GM03348 (cell line): ENCODE data around the gene RNF212.

Experiments used
- DNase-seq: peaks from one replicate; pipeline ENCODE4 v3.0.0; 2012; ENCODE audit warnings: low spot score

RNF212 gene

DNA sequence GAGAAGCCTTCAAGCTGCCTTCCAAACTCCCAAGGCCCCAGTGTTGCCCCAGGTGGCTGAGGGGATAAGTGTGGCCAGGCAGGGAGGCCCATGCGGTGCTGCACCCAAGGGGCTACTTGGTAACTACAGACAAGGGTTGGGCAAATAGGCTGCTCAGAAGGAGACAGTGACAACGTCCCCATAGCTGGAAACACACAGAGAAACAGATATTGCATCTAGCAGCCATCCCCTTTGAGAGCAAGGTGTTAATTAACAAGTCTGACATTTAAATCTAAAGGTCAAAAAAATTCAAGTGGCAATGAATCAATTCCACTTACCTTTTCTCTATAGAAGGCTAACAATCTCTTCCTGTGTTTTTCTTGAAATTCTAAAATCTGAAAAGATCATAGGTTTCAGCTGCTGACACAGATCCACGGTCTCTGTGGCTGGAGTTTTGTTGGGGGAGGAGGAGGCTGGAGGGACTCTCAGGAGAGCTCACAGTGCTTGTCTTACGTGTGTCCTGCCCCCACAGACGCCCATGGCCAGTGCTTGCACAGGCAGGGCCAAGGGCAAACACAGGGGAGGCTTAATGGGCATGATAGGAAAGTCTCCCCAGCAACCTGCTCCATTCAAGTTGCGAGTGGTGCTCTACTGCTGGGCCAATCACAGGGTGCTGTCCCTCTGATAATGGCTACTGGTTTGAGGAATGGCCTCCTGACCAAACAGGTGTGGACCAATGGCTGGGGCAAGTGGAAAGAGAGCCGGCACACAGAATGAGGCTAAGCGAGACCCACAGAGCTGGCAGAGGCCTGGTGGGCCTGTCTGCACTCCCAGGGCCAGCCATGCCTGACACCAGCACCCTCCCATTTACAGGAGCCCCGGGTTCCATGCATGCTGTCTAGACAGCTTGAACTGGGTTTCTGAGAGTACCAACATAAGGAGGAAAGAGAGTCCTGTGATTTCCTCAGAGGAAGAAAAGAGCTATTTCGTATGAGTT, 22.6 kb downstream of the RNF212 start:
- no peak for DNase-seq

DNA sequence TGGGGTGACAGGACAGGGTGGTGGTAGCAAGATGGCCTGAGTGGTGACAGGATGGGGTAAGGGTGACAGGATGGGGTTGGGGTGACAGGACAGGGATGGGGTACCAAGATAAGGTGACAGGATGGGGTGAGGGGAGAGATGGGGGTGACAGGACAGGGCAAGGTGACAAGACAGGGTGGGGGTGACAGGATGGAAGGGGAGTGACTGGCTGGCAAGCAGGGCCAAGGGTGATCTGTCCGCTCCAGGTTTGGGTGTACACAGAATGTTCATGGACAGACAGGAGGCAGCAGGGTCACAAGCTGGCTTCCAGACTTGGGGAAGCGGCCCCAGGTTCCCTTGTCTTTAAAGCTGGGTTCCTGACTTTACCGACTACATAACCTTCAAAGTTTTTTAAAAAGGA, 23.3 kb downstream of the RNF212 start:
- no peak for DNase-seq

DNA sequence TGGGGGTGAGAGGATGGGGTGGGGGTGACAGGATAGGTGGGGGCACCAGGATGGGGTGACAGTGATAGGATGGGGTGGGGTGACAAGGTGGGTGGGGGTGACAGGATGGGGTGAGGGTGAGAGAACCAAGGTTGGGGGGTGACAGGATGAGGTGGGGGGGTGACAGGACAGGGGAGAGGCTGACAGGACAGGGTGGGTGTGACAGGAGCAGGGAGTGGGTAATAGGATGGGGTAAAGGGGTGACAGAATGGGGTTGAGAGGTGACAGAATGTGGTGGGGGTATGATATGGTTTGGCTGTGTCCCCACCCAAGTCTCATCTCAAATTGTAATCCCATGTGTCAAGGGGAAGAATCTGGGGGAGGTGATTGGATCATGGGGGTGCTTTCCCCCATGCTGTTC, 26.0 kb downstream of the RNF212 start:
- no peak for DNase-seq

DNA sequence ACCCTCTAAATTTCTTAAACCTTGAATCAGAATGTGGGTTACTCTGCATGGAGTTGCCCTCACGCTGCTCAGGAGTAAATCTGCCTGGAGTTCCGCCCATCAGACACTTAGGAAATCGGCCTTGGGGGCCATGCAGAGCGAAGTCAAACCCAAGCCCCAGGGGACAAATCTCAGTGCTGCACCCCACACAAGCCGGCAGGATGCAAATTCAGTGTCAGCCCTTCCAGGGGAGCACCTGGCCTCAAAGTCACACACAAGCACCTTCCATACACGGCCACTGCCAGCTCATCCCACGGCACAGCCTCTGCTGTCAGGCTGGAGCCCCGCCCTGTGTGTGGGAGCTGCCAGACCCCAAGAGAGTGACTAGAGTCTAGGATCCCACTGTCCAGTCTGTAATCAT, 27.4 kb downstream of the RNF212 start:
- DNase-seq, result no peak

DNA sequence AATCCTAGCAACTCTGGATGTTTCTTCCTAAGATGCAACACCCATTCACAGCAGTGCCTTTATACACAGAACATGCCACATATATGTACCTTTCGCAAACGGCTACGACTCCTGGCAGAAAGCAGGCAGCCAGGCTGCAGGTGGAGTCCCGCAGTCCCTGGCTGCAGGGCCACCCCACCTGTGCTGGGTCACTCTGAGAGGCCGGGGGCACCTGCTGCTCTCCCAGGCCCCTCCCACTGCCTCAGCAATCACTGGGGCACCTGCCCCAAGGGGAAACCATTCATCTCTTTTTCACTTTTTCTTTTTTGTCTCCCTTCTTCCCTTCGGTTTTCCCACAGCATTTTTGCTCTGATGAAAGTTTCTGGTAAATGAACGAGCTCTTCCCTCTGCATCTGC, 28.0 kb downstream of the RNF212 start:
- no peak for DNase-seq

DNA sequence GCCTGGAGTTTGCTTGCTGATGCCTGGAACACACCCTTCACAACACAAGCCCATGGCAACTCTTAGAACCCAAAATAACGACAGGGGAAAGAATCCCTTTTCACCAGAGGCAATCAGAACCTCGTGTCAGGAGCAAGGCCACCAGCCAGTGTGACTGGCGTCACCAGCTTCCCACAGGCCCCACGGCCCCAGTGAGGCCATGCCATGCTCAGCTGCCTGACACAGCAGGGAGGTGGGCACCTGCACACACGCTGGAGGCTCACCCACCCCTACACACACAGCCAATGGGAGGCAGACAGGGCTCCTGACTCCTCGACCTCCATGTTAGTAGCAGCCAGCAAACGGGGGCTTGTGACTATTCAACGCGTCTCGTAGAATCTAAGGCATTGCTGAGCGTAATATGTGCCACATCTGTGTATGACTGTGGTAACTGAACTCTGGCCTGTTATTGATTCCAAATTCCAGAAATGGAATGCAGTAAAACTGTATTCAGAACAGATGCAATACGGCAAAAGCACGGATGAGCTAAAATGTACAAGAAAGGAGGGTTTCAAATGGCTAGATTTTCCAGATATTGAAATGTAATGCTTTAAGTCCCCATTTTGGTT, 28.5 kb downstream of the RNF212 start:
- no peak for DNase-seq

DNA sequence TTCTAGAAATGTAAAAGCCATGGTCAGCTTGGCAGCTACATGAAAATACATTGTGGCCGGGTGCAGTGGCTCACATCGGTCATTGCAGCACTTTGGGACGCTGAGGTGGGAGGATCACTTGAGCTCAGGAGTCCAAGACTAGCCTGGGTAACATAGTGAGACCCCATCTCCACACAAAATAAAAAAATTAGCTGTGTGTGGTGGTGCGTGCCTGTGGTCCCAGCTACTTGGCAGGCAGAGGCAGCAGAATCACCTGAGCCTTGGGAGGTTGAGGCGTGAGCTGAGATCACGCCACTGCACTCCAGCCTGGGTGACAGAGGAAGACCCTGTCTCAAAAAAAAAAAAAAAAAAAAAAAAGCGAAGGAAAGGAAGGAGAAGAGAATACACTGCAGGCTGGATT, 29.0 kb downstream of the RNF212 start:
- DNase-seq, result no peak

DNA sequence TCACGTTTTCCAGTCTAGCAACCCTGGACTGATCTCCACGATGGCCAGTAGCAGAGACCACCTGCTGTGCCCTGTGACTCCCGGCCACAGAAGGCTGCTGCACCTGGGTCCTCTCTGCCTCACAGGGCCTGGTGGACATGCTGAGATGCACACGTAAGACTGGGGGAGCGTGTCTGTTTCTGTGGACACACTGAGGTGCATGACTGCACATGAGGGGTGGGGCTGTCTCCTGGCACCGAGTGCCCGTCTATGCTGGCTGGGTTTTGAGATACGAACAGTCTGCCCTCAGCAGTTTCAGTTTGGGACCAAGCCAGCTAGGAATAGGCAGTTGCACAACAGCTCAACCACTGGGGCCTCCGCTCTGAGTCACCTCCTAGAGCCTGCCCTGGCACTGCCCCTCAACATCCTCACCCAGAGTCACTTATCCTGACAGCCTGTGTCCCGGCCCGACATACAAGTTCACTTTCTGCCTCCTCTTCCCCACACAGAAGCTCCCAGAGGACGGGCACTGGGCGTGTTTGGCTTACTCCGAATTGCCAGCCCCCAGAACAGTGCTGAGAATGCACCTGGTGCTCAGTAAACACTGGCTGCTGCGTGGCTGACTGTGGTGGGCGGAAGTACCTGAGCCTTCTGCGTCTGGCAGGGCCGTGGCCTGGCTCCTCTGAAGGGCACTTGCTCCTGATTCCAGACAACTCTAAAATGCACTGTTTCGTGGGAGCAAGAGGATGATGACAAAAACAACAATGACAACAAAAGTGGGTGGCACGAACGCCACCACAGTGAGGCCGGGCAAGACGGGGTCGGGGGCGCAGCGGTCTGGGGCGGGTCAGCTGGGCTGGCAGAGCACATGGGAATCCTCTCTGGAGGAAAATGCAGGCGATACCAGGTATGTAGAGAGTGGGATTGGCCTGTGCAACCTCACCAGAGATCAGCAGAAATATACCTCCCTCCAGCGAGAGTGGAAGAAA, 30.9 kb downstream of the RNF212 start:
- peak; percentile 93 for DNase-seq

DNA sequence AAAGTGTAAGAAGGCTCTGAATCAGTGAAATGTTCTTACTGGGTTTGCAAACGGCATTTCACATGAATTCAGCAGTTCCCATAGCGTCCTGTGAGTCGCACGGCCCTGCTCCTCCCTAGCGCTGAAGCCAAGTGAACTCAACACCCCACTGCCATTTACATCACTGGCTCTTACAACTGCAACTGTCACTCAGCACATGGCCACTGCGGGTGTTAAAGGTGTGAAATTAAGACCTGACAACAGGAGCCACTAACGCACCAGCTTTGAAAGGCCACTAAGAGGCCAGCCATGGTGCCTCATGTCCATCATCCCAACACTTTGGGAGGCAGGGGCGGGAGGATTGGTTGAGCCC, 31.7 kb downstream of the RNF212 start:
- DNase-seq, result no peak

DNA sequence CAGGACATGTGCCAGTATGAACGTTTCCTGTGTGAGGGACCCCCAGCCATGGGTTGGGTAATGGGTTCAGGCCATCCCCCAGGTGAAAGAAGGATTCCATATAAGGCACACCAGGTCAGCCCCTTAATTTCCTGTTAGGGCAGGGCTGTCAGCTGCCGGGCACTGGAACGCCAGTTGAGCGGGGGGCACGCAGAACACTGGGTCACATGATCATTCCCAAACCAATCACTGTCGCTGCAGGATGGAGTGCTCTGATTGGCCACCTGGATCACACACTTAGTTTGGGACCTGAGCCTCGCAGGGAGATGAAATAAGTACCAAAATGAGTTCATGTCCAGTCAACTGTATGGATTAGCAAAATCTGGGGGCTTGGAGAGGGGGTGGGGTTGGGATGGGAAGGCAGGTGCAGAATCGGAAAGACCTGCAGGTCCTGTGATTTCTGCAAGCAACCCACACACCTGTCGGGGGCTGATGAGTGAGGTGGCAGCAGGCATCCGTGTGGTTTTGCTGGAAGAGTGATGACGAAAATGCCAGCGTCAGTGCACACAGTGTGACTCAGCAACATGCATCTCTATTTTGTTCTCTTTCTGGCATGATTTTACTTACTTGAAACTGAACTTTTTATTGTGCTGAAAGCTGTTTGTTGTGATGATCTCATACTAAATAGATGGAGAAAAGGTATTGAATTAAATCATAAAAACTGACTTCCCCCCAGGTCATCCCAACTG, 32.2 kb downstream of the RNF212 start:
- DNase-seq, result no peak

DNA sequence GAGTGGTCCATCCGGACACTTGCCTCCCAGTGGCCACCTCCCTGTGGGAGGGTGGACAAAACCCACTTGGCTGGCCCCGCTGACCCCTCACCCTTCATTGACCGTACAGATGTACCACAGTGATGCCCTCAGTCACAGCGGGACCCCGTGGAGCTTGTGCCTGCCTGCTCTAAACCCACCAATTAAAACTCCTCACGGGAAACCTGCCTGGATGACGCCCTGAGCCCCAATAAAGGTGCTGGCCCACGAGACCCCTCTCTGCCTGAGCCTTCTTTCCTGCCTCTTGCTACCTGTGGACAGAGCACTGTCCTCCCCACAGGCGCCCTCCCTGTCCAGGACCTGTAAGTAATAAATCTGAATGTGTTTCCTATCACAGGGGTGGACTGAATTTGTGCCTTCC, 32.9 kb downstream of the RNF212 start:
- DNase-seq, result no peak

DNA sequence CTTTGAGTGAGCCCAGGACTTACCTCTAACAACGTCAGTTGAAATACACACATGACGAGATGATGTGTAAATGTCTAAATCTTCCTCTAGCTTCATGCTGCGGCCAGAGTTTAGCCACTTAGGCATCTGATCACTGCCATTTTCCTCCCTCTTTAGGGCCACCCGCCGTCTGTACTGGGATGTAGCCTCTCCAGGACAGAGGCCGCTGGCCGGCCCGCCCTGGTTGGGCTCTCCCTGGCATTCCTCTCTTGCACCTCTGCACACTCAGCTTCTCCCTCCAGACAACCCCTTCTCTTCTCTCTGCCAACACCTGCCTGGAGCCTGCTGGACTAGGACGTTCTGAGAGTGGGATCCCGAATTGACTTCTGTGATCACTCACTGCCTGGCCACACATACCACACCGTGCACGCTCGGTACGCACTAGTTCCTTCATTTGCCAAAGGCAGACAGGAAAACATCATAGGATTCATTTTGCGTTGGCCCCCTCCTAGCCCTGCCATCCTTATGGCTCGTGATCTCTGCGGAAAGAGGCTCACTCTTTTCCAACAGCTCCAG, 33.6 kb downstream of the RNF212 start:
- DNase-seq, result no peak

DNA sequence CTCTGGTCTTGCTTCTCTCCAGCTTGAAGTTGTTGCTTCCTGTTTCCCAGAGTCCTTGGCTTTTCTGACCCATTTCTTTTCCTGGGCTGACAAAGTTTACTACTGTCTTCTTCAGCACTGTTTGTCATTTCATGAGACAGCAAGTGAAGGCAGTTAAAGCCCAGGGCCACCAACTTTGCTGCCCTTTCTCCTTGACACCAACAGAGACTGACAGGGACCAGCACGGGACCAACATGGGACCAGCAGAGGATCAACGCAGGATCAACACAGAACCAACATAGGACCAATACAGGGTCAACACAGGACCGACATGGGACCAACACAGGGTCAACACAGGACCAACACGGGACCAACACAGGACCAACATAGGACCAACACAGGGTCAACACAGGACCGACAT, 34.9 kb downstream of the RNF212 start:
- DNase-seq, result no peak

DNA sequence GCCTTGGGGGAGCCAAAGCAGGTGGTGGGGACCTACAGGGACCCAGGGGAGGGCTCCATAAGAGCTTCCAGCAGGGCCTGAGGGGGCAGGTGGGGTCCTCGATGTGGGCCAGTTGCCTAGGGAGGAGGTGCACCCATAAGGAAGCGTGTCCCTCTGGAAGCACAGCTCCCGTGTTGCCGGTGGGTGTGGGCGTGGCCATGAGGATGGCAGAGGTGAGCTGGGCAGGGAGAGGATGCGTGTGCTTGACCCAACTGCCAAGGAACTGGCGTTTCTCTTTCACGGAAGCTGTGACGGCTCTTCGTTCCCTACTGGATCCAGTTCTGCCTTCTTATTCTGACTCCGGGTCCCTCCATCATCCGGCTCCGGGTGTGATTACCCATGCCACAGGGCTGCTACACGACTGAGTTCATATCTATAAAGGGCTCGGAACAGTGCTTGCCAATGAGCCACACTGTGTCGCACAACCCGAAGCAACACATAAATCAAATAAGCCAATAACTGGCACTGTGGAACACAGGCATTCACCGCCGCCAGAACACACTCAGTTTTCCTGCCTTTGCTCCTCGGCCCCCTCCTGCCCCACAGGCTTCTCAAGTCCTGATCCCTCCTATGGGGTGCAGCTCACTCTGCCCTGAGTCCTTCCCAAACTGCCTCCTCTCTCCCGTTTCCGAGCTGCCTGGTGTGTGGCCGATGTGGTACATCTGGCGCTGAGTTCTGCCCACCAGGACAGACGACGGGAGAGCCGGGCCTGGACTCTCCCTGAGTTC, 35.5 kb downstream of the RNF212 start:
- no peak for DNase-seq

DNA sequence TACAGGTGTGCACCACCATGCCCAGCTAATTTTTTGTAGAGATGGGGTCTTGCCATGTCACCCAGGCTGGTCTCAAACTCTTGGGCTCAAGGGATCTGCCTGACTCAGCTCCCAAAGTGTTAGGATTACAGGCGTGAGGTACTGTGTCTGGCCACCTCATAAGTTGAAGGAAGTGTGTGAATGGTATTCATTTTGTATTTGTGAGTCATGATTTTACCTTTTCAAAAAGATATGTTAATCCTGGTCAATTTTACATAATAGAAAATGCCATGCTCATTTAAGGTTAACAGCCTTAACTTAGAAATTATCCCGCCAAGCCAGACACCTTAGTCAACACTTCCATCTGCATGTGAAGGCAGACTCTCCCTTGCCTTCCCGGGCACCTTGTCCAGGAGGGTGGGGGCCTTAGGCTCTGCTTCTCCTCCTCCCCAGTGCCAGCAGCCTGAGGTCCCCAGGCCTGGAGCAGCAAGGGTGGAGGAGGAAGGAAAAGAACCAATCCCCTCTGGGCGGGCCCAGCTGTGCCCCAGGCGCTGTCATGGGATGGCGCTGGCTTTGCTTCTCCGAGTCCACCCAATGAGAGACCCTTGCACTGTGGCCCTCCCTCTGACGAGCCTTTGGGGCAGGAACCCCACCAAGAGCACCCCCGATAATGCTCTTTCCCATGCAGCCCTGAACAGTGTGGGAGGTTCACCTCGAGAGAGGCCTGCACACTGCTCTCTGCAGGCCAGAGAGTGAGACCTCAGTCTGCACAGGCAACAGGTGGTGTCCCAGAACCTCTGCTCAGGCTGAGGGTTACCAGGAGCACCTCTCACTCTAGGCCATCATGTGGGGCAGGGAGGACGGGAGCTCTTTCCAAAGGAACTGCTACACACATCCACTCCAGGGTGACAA, 37.3 kb downstream of the RNF212 start:
- no peak for DNase-seq

DNA sequence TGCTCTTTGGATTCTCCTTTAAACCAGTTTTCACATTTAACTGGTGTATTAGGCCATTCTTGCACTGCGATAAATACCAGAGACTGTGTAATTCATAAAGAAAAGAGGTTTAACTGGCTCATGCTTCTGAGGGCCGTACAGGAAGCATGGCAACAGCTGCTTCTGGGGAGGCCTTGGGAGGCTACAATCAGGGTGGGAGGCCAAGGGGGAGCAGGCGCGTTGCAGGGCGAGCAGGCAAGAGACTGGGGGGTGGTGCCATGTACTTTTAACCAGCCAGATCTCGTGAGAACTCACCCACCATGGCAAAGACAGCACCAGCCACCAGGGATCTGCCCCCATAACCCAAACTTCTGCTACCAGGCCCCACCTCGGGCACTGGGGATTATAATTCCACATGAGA, 38.1 kb downstream of the RNF212 start:
- no peak for DNase-seq

DNA sequence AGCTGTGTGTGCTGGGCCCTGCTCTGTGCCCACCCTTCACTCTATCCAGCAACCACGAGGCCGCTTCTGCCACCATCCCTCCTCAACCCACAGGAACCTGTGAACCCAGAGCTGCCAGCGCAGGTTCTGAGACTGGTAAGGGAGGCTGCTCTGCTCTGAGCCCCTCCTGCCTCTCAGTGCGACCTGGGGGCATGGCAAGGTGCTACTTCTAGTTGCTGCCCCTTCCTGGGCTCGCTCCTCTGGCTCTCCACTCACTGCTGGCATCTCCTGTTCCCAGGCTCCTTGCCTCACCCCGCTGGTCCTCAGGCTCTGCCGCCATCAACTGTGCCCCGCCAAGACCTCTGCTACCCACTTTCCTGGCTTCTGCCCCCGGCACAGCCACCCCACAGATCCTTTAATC, 39.3 kb downstream of the RNF212 start:
- DNase-seq, result no peak

DNA sequence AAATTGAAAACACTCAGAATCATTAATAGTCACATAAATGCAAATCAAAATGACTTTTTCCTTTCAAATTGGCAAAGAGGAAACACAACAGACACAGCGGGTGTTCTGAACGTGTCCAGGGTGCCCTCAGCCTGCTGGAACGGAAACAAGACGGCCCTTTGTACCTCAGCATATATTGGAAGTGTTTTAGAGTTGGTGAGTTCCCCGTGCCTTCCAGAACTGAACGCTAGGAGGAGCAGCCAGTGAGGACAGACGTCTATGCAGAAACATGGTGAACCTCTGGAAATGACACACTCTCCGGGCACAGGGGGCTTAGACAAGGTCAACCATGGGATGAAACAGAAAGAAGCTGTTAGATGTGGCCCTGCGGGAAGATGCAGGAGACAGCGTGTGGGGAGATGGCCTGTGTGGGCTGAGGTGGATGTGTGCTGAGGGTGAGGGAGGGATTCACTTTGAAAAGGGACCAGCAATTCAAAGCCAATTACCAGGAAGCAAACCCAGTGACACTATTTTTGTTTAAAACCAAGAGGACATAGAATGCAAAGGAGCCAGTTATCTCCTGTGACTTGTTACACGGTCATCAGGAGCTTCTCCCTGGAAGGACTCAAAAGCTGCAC, 40.4 kb downstream of the RNF212 start:
- peak; percentile 83 for DNase-seq

DNA sequence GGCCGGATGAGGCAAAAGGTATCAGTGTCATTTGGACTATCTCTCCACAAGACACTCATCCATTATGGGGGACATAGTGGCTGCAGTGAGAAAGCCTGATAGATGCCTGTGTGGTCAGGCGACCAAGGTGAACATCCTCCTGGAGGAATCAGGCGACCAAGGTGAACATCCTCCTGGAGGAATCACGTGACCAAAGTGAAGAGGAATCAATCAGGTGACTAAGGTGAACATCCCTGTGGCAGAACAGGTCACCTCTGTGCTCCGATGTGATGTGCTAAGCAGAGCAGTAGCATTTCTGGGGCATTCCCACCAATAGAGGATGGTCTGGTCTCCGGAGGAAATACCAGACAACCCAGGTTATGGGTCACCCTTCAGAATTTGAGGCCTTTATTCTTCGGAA, 44.0 kb downstream of the RNF212 start:
- DNase-seq, result no peak
